Peyer's patch (tissue), 4 donors: ENCODE measurements around the gene CADM1. TPM values are rescaled to one million over a fixed set of nuclear protein-coding genes. Genes with fewer than 3 reads are reported as not detected.

Experiments
- DNase-seq, 3 donors: peaks; one replicate each; pipeline ENCODE4 v3.0.0-alpha.2; 2017 to 2019
- H3K27ac ChIP-seq, 4 donors: fragments of 200-600 bp; sonication (generic); one replicate each; pipeline ENCODE4 v1.5.1; 2016 to 2019
- H3K27me3 ChIP-seq, 2 donors: fragments of 200-600 bp; sonication (generic); one replicate each; pipeline ENCODE4 v1.5.1; 2019
- H3K36me3 ChIP-seq, 3 donors: fragments of 200-600 bp; sonication (generic); one replicate each; pipeline ENCODE4 v1.5.1; 2016 to 2019
- H3K4me1 ChIP-seq, 4 donors: fragments of 200-600 bp; sonication (generic); one replicate each; pipeline ENCODE4 v1.5.1; 2016 to 2019
- H3K4me3 ChIP-seq, 4 donors: fragments of 200-600 bp; sonication (generic); 1 replicate in 3 of 4; 2 replicates in 1 of 4; pipeline ENCODE4 v1.5.1; 2016 to 2019; ENCODE audit warnings: mild to moderate bottlenecking in 1 of 4
- H3K9me3 ChIP-seq, 4 donors: fragments of 200-600 bp; sonication (generic); one replicate each; pipeline ENCODE4 v1.5.1; 2016 to 2019; ENCODE audit warnings: mild to moderate bottlenecking in 1 of 4
- CTCF ChIP-seq, 6 experiments: fragments of 450-650 bp in 4 of 6; fragments of 200-600 bp in 2 of 6; sonication (generic) in 1 of 6; IDR thresholded peaks; one replicate each; pipeline ENCODE4 v1.5.1; 2017 to 2019; ENCODE audit warnings: antibody characterized with exemption in 6 of 6, mild to moderate bottlenecking in 3 of 6, moderate library complexity in 1 of 6
- POLR2A ChIP-seq, 2 donors: fragments of 450-650 bp; IDR thresholded peaks; one replicate each; pipeline ENCODE4 v1.5.1; 2017; ENCODE audit warnings: antibody characterized with exemption in 2 of 2, mild to moderate bottlenecking in 2 of 2, moderate library complexity in 2 of 2
- total RNA-seq, 4 donors: library from RNA; depleted of rRNA; stranded (reverse); fragments of >200 nt; gene quantifications; one replicate each; pipeline ENCODE4 v1.1.0, GENCODE V29; 2016

The CADM1 gene
- total RNA-seq, 4 donors from 2014 or later: 0.38 to 8.3 (median 2.5) TPM

- DNase-seq: no peak
- no peaks in the 10 kb centered on the region for H3K27me3 ChIP-seq
- no peaks in the 10 kb centered on the region for H3K9me3 ChIP-seq
- TF ChIP-seq POLR2A (IDR thresholded peaks at IDR 0.05): no peak
- TF ChIP-seq CTCF (IDR thresholded peaks at IDR 0.05): no peak
- no peaks in the 10 kb centered on the region for H3K36me3 ChIP-seq
- H3K27ac ChIP-seq: no peak overlapping the region
- no peak overlapping the region for H3K4me3 ChIP-seq
- no peaks in the 10 kb centered on the region for H3K4me1 ChIP-seq
Measured at GRCh38 chr11:115378557-115378956, 125.7 kb downstream of the CADM1 start.

- TF ChIP-seq POLR2A (IDR thresholded peaks at IDR 0.05) (no peak), CTCF (IDR thresholded peaks at IDR 0.05) (no peak)
- H3K9me3 ChIP-seq: no peaks in the 10 kb centered on the region
- H3K36me3 ChIP-seq: no peaks in the 10 kb centered on the region
- no peak overlapping the region for H3K4me3 ChIP-seq
- no peaks in the 10 kb centered on the region for H3K27me3 ChIP-seq
- H3K27ac ChIP-seq: no peak overlapping the region
- no peak for DNase-seq
- no peaks in the 10 kb centered on the region for H3K4me1 ChIP-seq
Measured at GRCh38 chr11:115377882-115378296, 126.3 kb downstream of the CADM1 start.

- no peak for DNase-seq
- H3K27ac ChIP-seq: no peak overlapping the region
- no peaks in the 10 kb centered on the region for H3K27me3 ChIP-seq
- H3K4me1 ChIP-seq: no peaks in the 10 kb centered on the region
- no peak overlapping the region for H3K4me3 ChIP-seq
- no peaks in the 10 kb centered on the region for H3K36me3 ChIP-seq
- no peaks in the 10 kb centered on the region for H3K9me3 ChIP-seq
- no peak for TF ChIP-seq CTCF (IDR thresholded peaks at IDR 0.05)
- no peak for TF ChIP-seq POLR2A (IDR thresholded peaks at IDR 0.05)
Measured at GRCh38 chr11:115368616-115369015, 135.6 kb downstream of the CADM1 start.

- Histone ChIP-seq H3K27me3 (no peaks in the 10 kb centered on the region), H3K9me3 (no peaks in the 10 kb centered on the region), H3K36me3 (no peaks in the 10 kb centered on the region), H3K4me1 (no peaks in the 10 kb centered on the region), H3K4me3 (no peak overlapping the region), H3K27ac (no peak overlapping the region)
- no peak for DNase-seq
- TF ChIP-seq CTCF (IDR thresholded peaks at IDR 0.05) (no peak), POLR2A (IDR thresholded peaks at IDR 0.05) (no peak)
Measured at GRCh38 chr11:115366826-115367225, 137.4 kb downstream of the CADM1 start.

- Histone ChIP-seq H3K9me3 (no peaks in the 10 kb centered on the region), H3K27me3 (no peaks in the 10 kb centered on the region), H3K36me3 (no peaks in the 10 kb centered on the region), H3K4me1 (no peaks in the 10 kb centered on the region), H3K4me3 (no peak overlapping the region), H3K27ac (no peak overlapping the region)
- DNase-seq: no peak
- TF ChIP-seq CTCF (IDR thresholded peaks at IDR 0.05) (no peak), POLR2A (IDR thresholded peaks at IDR 0.05) (no peak)
Measured at GRCh38 chr11:115365907-115366306, 138.3 kb downstream of the CADM1 start.

- Histone ChIP-seq H3K36me3 (no peaks in the 10 kb centered on the region), H3K27ac (no peak overlapping the region), H3K9me3 (no peaks in the 10 kb centered on the region), H3K27me3 (no peaks in the 10 kb centered on the region), H3K4me3 (no peak overlapping the region), H3K4me1 (no peaks in the 10 kb centered on the region)
- no peak for DNase-seq
- TF ChIP-seq POLR2A (IDR thresholded peaks at IDR 0.05): no peak
- no peak for TF ChIP-seq CTCF (IDR thresholded peaks at IDR 0.05)
Measured at GRCh38 chr11:115364896-115365295, 139.3 kb downstream of the CADM1 start.
